Activated CD8-positive, alpha-beta memory T cell treated with anti-CD3 and anti-CD28 coated beads for 1 hour (primary cell): ENCODE results near the gene TMEM30B.
A peak's percentile ranks its signal among the peaks of the same experiment; 100 is the strongest.
"Not testable (repeated sequence)": the region's sequence is repeated elsewhere in the genome, so short reads cannot be mapped to it uniquely, and the experiment has no call there.

Experiments
- DNase-seq, 2 donors: peaks; one replicate each; pipeline ENCODE4 v3.0.0-alpha.2; 2020; ENCODE audit warnings: low read depth in 1 of 2; ENCODE audit errors: extremely low read depth in 1 of 2

The TMEM30B gene

GRCh38 chr14:61281186-61281947 is at the start of gene TMEM30B:
Gene TMEM30B (minus strand): TSS chr14:61281338. CDS start chr14:61281147, 191 bp downstream.
- DNase-seq: no peak

GRCh38 chr14:61330511-61330910 is 49.4 kb upstream of the TMEM30B start:
- no peak for DNase-seq

GRCh38 chr14:61329478-61330051 is 48.4 kb upstream of the TMEM30B start:
- no peak for DNase-seq

- DNase-seq: no peak
Observed at GRCh38 chr14:61328626-61329262, 47.6 kb upstream of the TMEM30B start.

- no peak for DNase-seq
Observed at GRCh38 chr14:61326847-61327246, 45.7 kb upstream of the TMEM30B start.

- DNase-seq: no peak
Observed at GRCh38 chr14:61326146-61326545, 45.0 kb upstream of the TMEM30B start.

GRCh38 chr14:61325166-61325565 is 44.0 kb upstream of the TMEM30B start:
- no peak for DNase-seq

- DNase-seq: no peak
Observed at GRCh38 chr14:61323970-61324369, 42.8 kb upstream of the TMEM30B start.

- DNase-seq: no peak
Observed at GRCh38 chr14:61322799-61323290, 41.7 kb upstream of the TMEM30B start.

GRCh38 chr14:61322011-61322798 is 41.1 kb upstream of the TMEM30B start:
- DNase-seq: no peak

- peak in 1 of 2 donors; percentile 72 for DNase-seq
Observed at GRCh38 chr14:61321385-61322010, 40.4 kb upstream of the TMEM30B start, which contains the start of gene PRKCH. Gene PRKCH (plus strand): TSS chr14:61321579. CDS start chr14:61322102, 523 bp downstream.

- DNase-seq: no peak
Observed at GRCh38 chr14:61320806-61321384, 39.8 kb upstream of the TMEM30B start.

- DNase-seq: not testable (repeated sequence)
Observed at GRCh38 chr14:61320170-61320569, 39.0 kb upstream of the TMEM30B start.

- no peak for DNase-seq
Observed at GRCh38 chr14:61319706-61320105, 38.6 kb upstream of the TMEM30B start.

GRCh38 chr14:61319086-61319485 is 37.9 kb upstream of the TMEM30B start:
- DNase-seq: no peak

GRCh38 chr14:61315313-61315712 is 34.2 kb upstream of the TMEM30B start:
- no peak for DNase-seq

GRCh38 chr14:61308701-61309100 is 27.6 kb upstream of the TMEM30B start:
- DNase-seq: not testable (repeated sequence)

GRCh38 chr14:61308198-61308597 is 27.1 kb upstream of the TMEM30B start:
- no peak for DNase-seq

- no peak for DNase-seq
Observed at GRCh38 chr14:61304688-61305087, 23.6 kb upstream of the TMEM30B start.

- DNase-seq: no peak
Observed at GRCh38 chr14:61300754-61301153, 19.6 kb upstream of the TMEM30B start.
